ENCODE data around the gene C11orf97. TPM values are rescaled to one million over a fixed set of nuclear protein-coding genes. Genes with fewer than 3 reads are reported as not detected.

C11orf97 gene
- total and polyA plus RNA-seq, 2 donors (not counting 3 experiments of a cell fraction or from before 2014, with no cell fraction given): not detected

DNA sequence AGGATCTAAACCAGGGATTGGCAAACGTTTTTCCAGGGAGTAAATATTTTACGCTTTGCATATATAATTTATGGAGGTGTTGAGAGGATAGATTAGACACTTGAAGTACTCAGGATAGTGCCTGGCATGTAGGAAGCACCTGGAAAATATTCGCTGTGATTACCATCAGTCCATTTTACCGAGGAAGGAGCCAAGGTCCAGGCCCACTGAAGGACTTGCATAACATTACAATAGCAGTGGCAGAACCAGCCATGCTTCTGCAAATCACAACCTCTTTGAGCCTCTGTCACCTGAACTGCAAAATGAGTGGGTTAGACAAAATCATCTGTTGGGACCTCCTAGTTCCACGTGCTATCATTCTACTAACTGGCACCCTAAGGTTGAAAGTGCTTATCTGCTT is 36.9 kb downstream of the C11orf97 start:
- H3K27me3 ChIP-seq (ENCODE audit: control insufficient read depth in 2 of 2, insufficient read depth in 2 of 2, low read length in 2 of 2): no peaks in the 10 kb centered on the region
- H4K20me1 ChIP-seq (replicated peaks; ENCODE audit: control insufficient read depth, extremely low read depth, insufficient read depth, low read length): no peaks in the 10 kb centered on the region
- no peaks in the 10 kb centered on the region for H3K36me3 ChIP-seq (ENCODE audit: control insufficient read depth in 2 of 2, extremely low read depth in 1 of 2, insufficient read depth in 2 of 2, low read length in 2 of 2)
- no peak overlapping the region for H2AFZ ChIP-seq (ENCODE audit: low read depth, low read length)
- intact Hi-C loops (cut with micrococcal nuclease): loop anchor here (10.0 kb wide), 2 partner anchors 216 to 346 kb away; partner anchors contain the start of gene AMOTL1
- FAIRE-seq (no peak), DNase-seq (ENCODE audit: low read depth, low spot score) (no peak)
- ChIA-PET CTCF (interaction anchor here (1.4 kb wide), 1 partner anchor 29 kb away, joined by 4 read pairs; no protein-coding TSS in a partner anchor), POLR2A (no interaction called here)
- no peak overlapping the region for H3K27ac ChIP-seq (ENCODE audit: insufficient read depth, low read depth, low read length)
- H3K9ac ChIP-seq (replicated peaks; ENCODE audit: extremely low read depth, insufficient read depth, low read length): no peak overlapping the region
- H3K9me1 ChIP-seq (replicated peaks; ENCODE audit: control insufficient read depth, extremely low read depth, insufficient read depth, low read length): no peaks in the 10 kb centered on the region
- no peaks in the 10 kb centered on the region for H3K9me3 ChIP-seq (replicated peaks; ENCODE audit: control insufficient read depth, insufficient read depth, low read length)
- H3K4me3 ChIP-seq (replicated peaks in 1 of 3; ENCODE audit: insufficient read depth in 1 of 3, low read depth in 1 of 3, low read length in 3 of 3): no peak overlapping the region
- peaks cover 9% of the 10 kb centered on the region for H3K79me2 ChIP-seq (ENCODE audit: control insufficient read depth, insufficient read depth, low read length)
- dilution Hi-C loops (cut with MboI; ENCODE audit: extremely low pct_ligation_motif_present, low sequenced_read_pairs): no loop called here
- TF ChIP-seq, protein P1, sequence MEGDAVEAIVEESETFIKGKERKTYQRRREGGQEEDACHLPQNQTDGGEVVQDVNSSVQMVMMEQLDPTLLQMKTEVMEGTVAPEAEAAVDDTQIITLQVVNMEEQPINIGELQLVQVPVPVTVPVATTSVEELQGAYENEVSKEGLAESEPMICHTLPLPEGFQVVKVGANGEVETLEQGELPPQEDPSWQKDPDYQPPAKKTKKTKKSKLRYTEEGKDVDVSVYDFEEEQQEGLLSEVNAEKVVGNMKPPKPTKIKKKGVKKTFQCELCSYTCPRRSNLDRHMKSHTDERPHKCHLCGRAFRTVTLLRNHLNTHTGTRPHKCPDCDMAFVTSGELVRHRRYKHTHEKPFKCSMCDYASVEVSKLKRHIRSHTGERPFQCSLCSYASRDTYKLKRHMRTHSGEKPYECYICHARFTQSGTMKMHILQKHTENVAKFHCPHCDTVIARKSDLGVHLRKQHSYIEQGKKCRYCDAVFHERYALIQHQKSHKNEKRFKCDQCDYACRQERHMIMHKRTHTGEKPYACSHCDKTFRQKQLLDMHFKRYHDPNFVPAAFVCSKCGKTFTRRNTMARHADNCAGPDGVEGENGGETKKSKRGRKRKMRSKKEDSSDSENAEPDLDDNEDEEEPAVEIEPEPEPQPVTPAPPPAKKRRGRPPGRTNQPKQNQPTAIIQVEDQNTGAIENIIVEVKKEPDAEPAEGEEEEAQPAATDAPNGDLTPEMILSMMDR (IDR thresholded peaks at IDR 0.05; ENCODE audit: extremely low read depth in 1 of 2, insufficient read depth in 1 of 2, low read depth in 1 of 2, low read length in 2 of 2): no peak
- TF ChIP-seq GATA2 (IDR thresholded peaks at IDR 0.05; ENCODE audit: insufficient read depth, insufficient read length, low read depth, low read length) (no peak), FOS (IDR thresholded peaks at IDR 0.05; ENCODE audit: borderline replicate concordance, insufficient read depth, low read length) (no peak), POLR2A (IDR thresholded peaks at IDR 0.05; ENCODE audit: low read depth, low read length) (no peak), JUN (IDR thresholded peaks at IDR 0.05; ENCODE audit: borderline replicate concordance, insufficient read depth, insufficient read length, low read depth) (no peak), MYC (IDR thresholded peaks at IDR 0.05; ENCODE audit: low read depth, low read length) (no peak), EZH2 (IDR thresholded peaks at IDR 0.05; ENCODE audit: borderline replicate concordance, low read depth, low read length, severe bottlenecking) (no peak), POLR2AphosphoS5 (IDR thresholded peaks at IDR 0.05; ENCODE audit: insufficient read depth, low read depth, low read length) (no peak)
- TF ChIP-seq, protein P2, sequence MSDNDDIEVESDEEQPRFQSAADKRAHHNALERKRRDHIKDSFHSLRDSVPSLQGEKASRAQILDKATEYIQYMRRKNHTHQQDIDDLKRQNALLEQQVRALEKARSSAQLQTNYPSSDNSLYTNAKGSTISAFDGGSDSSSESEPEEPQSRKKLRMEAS (IDR thresholded peaks at IDR 0.05; ENCODE audit: insufficient read depth, insufficient read length): no peak
- H3K4me1 ChIP-seq (ENCODE audit: control insufficient read depth, extremely low read depth, insufficient read depth, low read length): peaks cover 12% of the 10 kb centered on the region
- no TSS peak for BruUV-seq (replicated peaks)
- H3K4me2 ChIP-seq (ENCODE audit: insufficient read depth, low read length): no peak overlapping the region
